HG03565 (cell line): Measurements from ENCODE around the gene CTAG1A.
"Not testable (repeated sequence)": the region's sequence is repeated elsewhere in the genome, so short reads cannot be mapped to it uniquely, and the experiment has no call there.

ENCODE experiments used
- ATAC-seq: cut with Tn5 transposase; IDR thresholded peaks from one replicate; pipeline ENCODE4 v1.9.1; 2021; ENCODE audit warnings: mild to moderate bottlenecking, moderate library complexity; ENCODE audit not compliant: unreplicated experiment

Gene CTAG1A

DNA sequence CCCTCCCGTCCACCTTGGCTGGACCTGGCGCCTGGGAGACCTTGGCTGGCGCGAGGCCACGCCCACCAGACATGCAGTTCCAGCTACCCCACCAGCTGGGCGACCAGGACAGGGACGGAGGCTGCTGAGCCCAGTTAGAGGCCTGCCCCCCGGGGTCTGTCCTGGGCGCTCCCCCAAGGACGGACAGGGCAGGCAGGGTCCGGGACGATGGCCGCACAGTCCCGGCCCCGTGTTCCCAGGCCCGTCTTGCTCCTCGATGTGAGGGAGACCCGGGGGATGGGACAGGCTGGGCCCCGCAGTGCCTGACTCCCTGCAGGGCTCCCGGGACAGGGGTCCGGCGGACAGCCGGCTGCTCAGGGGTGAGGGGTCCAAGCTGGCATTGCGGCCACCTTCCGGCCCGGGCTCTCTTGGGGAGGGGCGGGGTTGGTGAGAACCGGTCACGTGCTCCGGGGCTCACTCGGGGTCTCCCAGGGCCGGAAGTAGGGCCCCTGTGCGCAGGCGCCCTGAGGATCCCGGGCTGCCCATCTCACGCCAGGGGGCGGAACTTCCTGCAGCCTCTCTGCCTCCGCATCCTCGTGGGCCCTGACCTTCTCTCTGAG lies at the start of gene CTAG1A:
CTAG1A (plus strand) TSS at position 549 of the 599 bp plus-strand sequence. CDS start 74 bp downstream, outside the sequence.
- ATAC-seq = not testable (repeated sequence)

DNA sequence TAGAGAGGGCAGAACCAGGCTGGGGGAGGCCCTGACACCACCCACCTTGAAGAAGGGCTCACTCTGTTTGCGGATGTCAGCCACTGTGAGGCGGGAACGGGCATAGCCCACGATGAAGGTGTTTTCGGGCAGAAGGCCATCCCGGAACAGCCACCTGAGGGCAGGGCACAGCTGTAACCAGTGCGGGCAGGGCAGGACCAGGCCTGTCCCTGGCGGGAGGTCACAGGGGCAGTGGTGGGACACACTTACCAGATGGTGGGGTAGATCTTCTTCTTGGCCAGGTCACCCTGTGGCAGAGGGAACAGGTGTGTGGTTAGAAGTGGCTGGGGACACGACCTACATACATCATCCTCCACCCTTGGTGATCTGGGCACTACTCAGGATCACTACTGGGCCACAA lies 49.0 kb upstream of the CTAG1A start:
- ATAC-seq = no peak

- no peak for ATAC-seq
Observed at GRCh38 chrX:154539077-154539476, 45.9 kb upstream of the CTAG1A start.

DNA sequence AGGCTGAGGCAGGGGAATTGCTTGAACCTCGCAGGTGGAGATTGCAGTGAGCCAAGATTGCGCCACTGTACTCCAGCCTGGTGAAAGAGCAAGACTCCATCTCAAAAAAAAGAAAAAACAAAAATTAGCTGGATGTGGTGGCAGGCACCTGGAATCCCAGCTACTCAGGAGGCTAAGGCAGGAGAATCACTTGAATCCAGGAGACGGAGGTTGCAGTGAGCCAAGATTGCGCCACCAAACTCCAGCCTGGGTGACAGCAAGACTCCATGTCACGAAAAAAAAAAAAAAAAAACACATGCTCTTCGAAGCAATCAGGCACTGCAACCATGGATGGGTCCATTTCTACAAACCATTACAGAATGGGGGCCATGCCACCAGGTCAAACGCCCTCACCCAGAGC lies 44.6 kb upstream of the CTAG1A start:
- ATAC-seq = not testable (repeated sequence)

DNA sequence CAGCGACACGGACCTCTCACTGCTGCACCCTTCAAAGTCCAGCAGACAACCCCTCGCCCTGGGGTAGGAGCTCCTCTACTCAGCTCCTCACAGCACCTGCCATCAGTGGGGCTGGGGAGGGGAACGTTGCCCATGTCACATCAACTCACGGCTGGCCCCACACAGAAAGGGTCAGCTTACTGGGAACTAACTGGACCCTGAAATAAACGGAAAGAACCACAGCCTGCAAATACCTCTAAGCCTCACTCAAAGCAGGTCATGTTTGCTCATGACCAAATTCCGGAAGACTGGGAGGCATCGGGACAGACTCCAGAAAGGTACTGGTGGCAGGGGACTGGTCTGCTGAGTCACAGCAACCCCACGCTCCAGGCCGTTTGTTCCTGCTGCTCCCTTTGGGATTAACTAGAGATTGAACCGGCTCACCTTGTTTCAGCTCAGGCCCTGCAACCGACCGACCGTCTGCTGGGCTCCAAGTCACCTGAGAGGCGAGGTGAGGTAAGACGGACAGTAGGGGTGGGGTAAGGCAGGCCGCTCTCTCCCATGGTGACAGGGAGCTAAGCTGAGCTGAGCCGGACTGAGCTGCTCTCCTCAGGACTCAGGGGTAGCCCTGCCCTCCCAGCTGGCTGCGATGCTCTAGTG lies 43.9 kb upstream of the CTAG1A start:
- ATAC-seq = no peak

GRCh38 chrX:154541589-154541895 lies 43.4 kb upstream of the CTAG1A start:
- ATAC-seq = no peak

DNA sequence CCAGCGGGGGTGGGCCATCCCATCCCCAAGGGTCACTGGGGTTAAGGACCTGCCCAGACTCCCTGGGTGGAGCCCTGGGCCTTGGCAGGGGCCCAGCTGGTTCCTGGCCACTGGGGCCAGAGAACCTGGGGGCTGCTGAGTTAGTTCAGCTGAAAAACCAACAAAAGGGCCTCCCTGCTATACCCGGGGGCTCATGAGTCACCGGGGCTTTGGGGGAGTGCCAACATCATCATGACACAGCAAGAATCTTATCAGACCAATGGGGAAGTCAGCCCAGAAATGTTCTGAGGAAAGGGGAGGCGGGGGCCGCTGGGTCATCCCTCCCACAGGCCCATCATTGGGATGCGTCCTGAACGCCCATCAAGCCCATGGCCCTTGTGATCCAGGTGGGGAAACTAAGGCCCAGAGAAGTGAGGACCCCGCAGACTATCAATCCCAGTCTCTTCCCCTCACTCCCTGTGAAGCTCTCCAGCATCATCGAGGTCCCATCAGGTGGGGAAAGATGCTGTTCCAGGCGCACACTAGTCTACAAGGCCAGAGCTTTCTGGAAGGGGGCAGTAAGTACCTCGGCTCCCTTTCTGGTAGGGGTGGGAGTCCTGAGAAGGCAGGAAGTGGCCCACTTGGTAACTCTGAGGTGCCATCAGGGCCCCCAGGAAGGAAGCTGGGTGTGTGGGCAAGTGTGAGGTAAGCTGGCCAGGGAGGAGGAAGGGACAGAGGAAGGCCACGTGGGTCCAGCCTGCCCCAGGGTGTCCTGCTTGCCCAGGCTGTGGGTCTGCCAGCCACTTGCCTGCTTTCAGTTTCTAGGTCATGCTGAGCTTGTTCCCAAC lies 42.8 kb upstream of the CTAG1A start:
- no peak for ATAC-seq

DNA sequence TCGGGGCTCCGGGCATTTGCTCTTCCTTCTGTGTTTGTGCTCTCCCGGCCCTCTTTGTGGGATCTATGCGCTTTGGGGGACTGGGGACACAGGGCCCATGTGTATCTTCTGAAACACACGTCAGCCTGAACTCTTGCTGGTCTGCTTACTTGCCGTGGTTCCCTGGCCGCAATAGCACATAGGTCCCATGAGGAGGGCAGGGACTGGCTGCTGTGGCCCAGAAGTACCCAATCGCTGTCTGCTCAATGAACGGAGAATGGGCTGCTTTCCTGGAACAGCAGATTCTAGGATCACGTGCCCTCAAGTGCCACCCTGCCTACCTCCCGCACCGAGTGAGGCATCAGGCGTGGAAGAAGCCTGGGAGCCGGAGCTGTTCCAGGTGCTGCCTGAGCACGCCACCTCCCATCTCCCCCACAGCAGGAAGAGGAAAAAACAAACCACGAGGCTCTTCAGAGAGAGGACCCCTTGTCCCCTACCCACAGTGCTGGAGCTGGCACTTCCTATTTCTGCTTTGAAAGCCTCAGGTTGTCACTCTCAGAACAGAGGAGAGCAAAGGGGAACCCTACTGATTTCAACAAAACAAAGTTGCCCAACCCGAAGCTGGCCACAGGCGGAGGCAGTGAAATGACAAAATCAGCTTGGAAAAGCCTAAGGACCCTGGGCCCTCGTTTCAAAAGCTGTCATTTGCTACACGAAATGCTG lies 42.1 kb upstream of the CTAG1A start:
- ATAC-seq = no peak

DNA sequence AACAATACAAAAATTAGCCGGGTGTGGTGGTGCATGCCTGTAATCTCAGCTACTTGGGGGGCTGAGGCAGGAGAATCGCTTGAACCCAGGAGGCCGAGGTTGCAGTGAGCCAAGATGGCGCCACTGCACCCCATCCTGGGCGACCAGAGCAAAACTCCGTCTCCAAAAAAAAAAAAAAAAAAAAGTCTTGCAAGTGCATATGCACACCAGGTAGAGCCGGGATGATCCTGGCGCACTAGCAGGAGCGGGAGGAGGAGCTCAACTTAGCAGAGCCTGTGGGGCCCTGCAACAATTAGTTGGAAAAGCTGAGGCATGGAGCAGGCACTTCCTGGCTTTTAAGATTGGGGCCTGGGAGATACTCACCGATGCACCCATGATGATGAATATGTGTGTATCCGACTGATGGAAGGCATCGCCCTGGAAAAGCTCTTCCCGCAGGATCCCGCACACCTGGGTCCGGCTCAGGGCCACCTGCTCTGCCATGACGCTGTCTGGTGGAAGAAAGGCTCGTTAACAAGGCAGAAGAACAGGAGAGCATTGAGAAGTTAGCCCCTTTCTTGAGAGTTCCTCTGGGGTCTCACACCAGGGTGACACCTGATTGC lies 39.2 kb upstream of the CTAG1A start:
- no peak for ATAC-seq

- ATAC-seq = peak; percentile 32
Observed at GRCh38 chrX:154546354-154547244, 38.3 kb upstream of the CTAG1A start, which contains the start of gene G6PD. Gene G6PD, minus strand, starts transcription at chrX:154546846. Its CDS starts 691 bp downstream, at chrX:154546155.

GRCh38 chrX:154547245-154548027 lies 37.5 kb upstream of the CTAG1A start, which contains the start of gene IKBKG:
Gene IKBKG, plus strand, starts transcription at chrX:154547620. Its CDS starts 4,383 bp downstream, at chrX:154552003.
- ATAC-seq = peak; percentile 71

GRCh38 chrX:154548028-154548316 lies 37.0 kb upstream of the CTAG1A start:
- no peak for ATAC-seq

- ATAC-seq = no peak
Observed at GRCh38 chrX:154549766-154550165, 35.2 kb upstream of the CTAG1A start.

- not testable (repeated sequence) for ATAC-seq
Observed at GRCh38 chrX:154552112-154552806, 32.7 kb upstream of the CTAG1A start.

DNA sequence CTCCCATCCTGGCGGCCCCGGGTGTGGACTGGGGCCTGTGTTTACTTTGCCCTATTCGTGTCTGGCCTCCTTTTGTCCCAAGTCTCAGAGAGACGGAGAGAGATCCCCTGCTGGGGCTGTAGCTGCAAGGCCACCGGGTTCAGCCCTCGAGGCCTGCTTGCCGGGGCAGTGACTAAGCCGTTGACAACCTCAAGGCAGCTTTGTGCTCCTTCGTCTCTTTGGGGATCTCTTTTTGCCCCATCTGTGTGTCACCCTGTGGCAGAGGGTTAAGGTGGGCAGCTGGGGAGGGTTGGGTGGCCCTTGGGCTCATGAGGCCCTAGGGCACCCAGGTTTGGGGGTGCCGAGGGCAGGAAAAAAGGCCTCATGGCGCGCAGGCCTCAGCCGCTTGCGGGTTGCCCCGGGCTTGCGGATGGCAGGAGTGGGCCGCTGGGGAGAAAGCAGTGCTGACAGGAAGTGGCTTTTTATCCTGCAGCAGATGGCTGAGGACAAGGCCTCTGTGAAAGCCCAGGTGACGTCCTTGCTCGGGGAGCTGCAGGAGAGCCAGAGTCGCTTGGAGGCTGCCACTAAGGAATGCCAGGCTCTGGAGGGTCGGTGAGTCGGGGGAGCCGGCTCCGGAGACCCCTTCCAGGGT lies 26.8 kb upstream of the CTAG1A start:
- not testable (repeated sequence) for ATAC-seq

GRCh38 chrX:154558896-154559295 lies 26.0 kb upstream of the CTAG1A start:
- ATAC-seq = not testable (repeated sequence)

- ATAC-seq = not testable (repeated sequence)
Observed at GRCh38 chrX:154560326-154560725, 24.6 kb upstream of the CTAG1A start.

GRCh38 chrX:154562295-154562694 lies 22.6 kb upstream of the CTAG1A start:
- ATAC-seq = not testable (repeated sequence)
